Muscle of leg (tissue), 11 donors: ENCODE measurements around the gene ITGA11. TPM values are rescaled to one million over a fixed set of nuclear protein-coding genes. Genes with fewer than 3 reads are reported as not detected.

Experiments used
- DNase-seq: peaks from one replicate; pipeline ENCODE4 v3.0.0; 2013
- H3K27ac ChIP-seq: one replicate; pipeline ENCODE4 v1.5.1; 2013; ENCODE audit warnings: mild to moderate bottlenecking, low read length, control low read depth
- H3K27me3 ChIP-seq: one replicate; pipeline ENCODE4 v1.6.1; 2013; ENCODE audit warnings: low read length; ENCODE audit not compliant: control insufficient read depth, insufficient read depth
- H3K36me3 ChIP-seq: one replicate; pipeline ENCODE4 v1.6.1; 2013; ENCODE audit warnings: low read length; ENCODE audit not compliant: control insufficient read depth, insufficient read depth
- H3K4me1 ChIP-seq: one replicate; pipeline ENCODE4 v1.6.1; 2013; ENCODE audit warnings: low read length; ENCODE audit not compliant: control insufficient read depth, insufficient read depth
- H3K4me3 ChIP-seq: one replicate; pipeline ENCODE4 v1.5.1; 2013; ENCODE audit warnings: low read length, control low read depth
- H3K9me3 ChIP-seq: replicated peaks from 2 replicates; pipeline ENCODE4 v1.6.1; 2013; ENCODE audit warnings: low read depth, low read length; ENCODE audit not compliant: control insufficient read depth
- WGBS: methylation state at CpG from one replicate; pipeline ENCODE4 v1.1.5; 2013; ENCODE audit warnings: missing lambda C conversion rate; ENCODE audit not compliant: insufficient coverage; 5-methylcytosine and 5-hydroxymethylcytosine counted together
- polyA plus RNA-seq, 8 donors: library from polyadenylated mRNA; unstranded; fragments of 120-200 nt; gene quantifications; one replicate each; pipeline versions ENCODE4 v1.2.1 to v1.2.3, GENCODE V29; 2013; ENCODE audit warnings: inconsistent platforms in 1 of 8, low replicate concordance in 1 of 8; ENCODE audit not compliant: insufficient read length in 8 of 8, insufficient read depth in 1 of 8
- total RNA-seq: library from RNA; stranded (reverse); fragments of 120-200 nt; gene quantifications from one replicate; pipeline ENCODE4 v1.2.4, GENCODE V29; 2013

Gene ITGA11
- total and polyA plus RNA-seq, 9 donors, result 1.8 to 17.9 (median 5.5) TPM

DNA sequence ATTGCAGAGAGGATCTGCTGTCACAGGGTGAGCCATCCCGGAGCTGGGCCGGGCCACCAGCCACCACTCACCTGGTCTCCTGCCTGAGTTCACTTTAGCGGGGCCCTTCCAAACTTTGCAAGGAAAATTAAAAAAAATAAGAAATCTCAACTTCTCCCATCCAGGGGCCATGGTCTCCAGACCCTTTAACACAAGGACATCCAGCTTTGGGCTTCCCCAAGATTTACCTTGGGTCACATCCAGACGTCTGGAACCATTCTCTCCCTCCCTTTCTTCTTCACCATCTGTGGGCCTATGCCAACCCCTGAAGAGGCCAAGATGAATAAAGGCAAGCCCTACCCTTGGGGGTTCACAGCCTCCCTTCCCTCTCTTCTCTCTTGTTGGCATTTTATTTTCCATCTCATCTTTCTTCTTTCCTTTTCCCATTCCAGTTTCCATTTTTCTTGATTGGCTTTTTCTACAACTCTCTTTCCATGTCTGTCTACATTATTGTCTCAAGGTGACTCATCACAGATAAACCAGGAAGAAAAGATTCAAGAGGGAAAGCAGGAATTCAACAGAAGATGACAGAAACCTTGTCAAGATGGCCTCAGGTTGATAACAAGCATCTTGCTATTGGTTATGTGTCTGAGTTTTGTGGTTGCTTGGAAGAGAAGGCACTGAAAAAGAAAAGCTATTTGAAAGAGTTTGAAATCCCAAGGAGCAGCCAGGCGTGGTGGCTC is 49.5 kb downstream of the ITGA11 start:
- DNase-seq, result no peak
- Histone ChIP-seq H3K4me1 (peaks cover 5% of the 10 kb centered on the region), H3K36me3 (no peaks in the 10 kb centered on the region), H3K9me3 (peaks cover 3% of the 10 kb centered on the region), H3K4me3 (no peak overlapping the region), H3K27ac (no peak overlapping the region), H3K27me3 (peaks cover 4% of the 10 kb centered on the region)
- 88% methylated on average over 4 of the region's 5 CpGs for WGBS

DNA sequence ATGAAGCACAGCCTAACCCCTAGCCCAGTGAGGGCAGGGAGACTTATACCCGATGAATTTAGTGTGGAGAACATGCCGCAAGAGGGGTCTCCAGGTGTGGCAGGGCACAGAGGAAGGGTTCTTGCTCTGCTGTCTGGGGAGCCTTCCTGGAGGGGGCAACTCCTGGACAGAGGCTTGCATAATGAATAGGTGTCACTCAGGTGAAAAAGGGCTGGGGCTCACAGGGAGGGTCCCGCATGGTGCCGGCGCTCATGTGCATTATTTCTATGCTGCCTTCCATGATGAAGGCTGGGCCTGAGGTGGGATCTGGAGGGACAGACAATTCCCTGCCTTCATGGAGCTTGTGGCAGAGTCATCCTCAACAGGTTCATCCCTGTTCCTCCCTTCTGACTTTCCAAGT is 51.5 kb downstream of the ITGA11 start:
- Histone ChIP-seq H3K27me3 (no peaks in the 10 kb centered on the region), H3K4me3 (no peak overlapping the region), H3K9me3 (peaks cover 3% of the 10 kb centered on the region), H3K36me3 (no peaks in the 10 kb centered on the region), H3K27ac (no peak overlapping the region), H3K4me1 (peaks cover 5% of the 10 kb centered on the region)
- no peak for DNase-seq
- 94% methylated on average over 3 of the region's 5 CpGs for WGBS

DNA sequence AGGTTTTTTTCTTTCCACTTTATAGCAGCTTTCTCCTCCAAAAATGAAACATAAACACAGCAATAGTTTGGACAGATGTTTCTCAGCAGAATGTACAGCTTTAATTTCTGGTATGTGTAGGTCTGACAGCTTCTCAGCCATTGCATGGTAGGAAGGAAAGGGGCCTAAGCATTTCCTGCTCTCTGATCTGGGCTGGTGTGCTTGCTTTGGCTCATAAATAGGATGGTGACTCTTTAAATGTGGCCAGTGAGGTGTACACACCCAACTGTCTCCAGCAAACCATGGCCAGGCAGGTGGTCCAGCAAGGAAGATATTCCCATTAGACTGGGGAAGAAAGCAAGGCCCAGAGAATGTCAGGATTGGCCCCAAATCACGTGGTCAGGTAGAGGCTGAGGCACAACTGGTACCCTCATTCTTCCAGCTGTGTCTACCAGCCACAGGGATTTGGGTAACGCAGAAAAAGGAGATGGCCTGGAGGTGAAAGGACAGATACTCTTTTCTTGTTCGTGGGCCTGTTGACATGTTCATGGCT is 52.1 kb downstream of the ITGA11 start:
- H3K4me1 ChIP-seq, result peaks cover 9% of the 10 kb centered on the region
- DNase-seq, result no peak
- WGBS, result 33% methylated on average over 1 of the region's 3 CpGs
- no peaks in the 10 kb centered on the region for H3K36me3 ChIP-seq
- peaks cover 3% of the 10 kb centered on the region for H3K9me3 ChIP-seq
- no peaks in the 10 kb centered on the region for H3K27me3 ChIP-seq
- H3K27ac ChIP-seq, result no peak overlapping the region
- H3K4me3 ChIP-seq, result no peak overlapping the region

DNA sequence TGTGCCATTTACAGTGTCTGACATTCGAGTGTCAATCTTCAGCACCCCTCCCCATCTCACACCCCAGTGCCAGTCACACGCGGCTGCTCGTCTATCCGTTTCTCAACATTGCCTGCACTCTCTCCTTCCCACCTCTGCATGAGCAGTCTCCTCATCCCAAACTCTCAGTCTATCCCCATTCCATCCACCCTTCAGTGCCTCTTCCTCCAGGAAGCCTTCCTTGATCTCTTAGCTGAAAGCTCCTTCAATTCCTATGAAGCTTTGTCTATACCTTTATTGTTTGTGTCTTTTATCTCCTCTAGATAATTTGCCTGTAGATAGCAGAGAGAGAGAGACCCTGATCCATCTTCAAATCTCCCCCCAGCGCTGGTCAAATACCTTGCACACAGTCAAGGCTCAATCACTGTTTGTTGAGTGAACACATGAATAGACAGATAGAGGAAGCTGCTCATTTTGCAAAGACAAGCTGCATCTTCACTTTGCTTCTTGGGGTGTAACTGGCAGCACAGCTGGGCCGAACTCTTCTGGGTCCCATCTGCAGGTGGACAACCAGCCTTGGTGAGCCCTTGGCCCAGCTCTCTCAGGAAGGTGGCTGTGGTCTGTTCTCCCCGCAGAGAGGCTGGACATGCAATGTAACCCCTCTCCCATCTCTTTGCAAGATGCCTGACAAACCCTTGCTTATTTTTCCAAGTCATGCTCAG is 52.8 kb downstream of the ITGA11 start:
- no peaks in the 10 kb centered on the region for H3K36me3 ChIP-seq
- H3K27ac ChIP-seq, result no peak overlapping the region
- WGBS, result 72% methylated on average over 7 of the region's 8 CpGs
- no peaks in the 10 kb centered on the region for H3K27me3 ChIP-seq
- no peak for DNase-seq
- no peak overlapping the region for H3K4me3 ChIP-seq
- H3K9me3 ChIP-seq, result peaks cover 3% of the 10 kb centered on the region
- peaks cover 6% of the 10 kb centered on the region for H3K4me1 ChIP-seq

DNA sequence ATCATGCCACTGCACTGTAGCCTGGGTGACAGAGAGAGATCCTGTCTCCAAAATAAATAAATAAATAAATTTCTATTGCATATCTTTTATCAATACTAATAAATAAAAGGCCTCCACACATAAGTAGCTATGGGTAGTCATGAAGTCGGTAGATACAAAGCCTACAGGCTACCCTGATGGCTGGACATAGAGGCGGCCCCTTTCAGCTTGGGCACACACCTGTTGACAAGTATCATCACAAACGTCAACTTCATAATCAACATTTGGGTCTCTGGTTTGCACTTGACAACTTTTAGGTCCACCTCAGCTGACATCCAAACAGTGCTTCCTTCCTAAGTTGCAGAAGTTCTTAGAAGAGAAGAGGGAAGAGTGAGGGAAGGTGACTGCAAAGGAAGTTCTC is 53.4 kb downstream of the ITGA11 start:
- Histone ChIP-seq H3K4me3 (no peak overlapping the region), H3K9me3 (peaks cover 3% of the 10 kb centered on the region), H3K4me1 (peaks cover 5% of the 10 kb centered on the region), H3K27ac (no peak overlapping the region), H3K36me3 (no peaks in the 10 kb centered on the region), H3K27me3 (no peaks in the 10 kb centered on the region)
- WGBS, result 85% methylated on average over 2 of the region's 3 CpGs
- no peak for DNase-seq

DNA sequence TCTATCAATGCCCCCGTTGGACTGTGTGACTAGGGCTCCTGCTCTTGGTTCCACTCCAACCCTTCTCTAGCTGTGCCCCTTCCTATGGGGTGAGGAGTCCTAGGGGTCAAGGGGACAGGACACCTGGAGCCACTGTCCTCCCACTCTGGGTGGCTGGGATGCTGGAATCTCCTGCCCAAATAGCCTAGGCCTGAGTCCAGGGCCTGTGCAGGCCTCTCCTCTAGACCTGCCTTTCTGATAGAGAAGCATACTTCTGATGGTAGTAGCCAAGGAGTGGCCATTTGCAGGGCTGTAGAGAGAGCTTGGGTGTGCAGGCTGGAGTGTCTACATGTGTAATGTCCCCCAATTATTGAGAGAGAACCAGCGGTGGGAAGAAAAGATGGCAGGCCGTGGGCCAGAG is 54.2 kb downstream of the ITGA11 start:
- H3K4me3 ChIP-seq, result no peak overlapping the region
- no peaks in the 10 kb centered on the region for H3K36me3 ChIP-seq
- DNase-seq, result no peak
- no peaks in the 10 kb centered on the region for H3K9me3 ChIP-seq
- no peak overlapping the region for H3K27ac ChIP-seq
- WGBS, result 100% methylated on average over 2 of the region's 3 CpGs
- H3K27me3 ChIP-seq, result no peaks in the 10 kb centered on the region
- H3K4me1 ChIP-seq, result peaks cover 5% of the 10 kb centered on the region

DNA sequence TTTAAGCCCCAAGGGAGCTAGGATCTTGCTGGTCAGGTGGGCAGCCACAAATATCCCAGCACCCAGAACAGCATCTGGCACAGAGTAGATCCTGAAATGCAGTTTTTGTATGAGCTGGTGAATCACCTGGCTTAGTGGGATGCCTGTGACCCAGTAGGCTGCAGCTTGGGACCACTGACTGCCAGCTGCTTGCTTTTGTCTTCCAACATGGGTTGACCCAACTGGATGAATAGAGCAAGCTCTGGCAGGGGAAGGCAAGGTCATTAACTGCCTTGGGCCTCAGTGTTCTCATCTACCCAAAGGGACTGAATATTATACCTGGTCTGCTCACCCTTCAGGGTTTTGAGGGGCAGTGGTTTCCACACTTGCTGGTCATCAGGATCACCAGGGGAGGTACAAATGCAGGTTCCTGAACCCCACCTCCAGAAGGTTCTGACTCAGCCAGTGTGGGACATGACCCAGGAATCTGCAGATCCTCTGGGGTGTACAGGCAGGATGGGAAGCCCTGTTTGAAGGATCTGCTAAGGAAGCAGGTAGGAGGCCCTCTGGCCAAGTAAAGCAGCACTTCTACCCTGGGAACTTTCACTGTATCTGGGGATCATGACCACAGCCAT is 55.4 kb downstream of the ITGA11 start:
- no peaks in the 10 kb centered on the region for H3K9me3 ChIP-seq
- H3K27me3 ChIP-seq, result no peaks in the 10 kb centered on the region

DNA sequence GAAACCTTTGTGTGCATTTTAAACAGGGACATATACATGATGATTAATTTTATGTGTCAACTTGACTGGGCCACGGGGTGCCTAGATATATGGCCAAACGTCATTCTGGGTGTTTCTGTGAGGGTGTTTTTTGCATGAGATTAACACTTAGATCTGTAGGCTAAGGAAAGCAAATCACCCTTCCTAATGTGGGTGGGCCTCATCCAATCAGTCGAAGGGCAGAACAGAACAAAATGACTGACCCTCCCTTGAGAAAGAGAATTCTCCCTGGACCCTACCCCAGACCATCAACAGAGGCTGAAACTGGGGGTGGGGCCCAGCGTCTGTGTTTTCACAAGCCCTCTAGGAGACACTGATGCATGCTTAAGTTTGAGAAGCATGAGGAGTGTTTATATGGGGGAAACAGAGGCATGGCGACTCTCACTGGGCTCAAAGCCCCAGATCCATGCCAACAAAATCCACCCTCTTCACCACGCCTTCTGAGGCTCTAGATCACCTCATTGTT is 56.2 kb downstream of the ITGA11 start:
- Histone ChIP-seq H3K27me3 (no peaks in the 10 kb centered on the region), H3K4me1 (peaks cover 10% of the 10 kb centered on the region), H3K27ac (no peak overlapping the region), H3K36me3 (no peaks in the 10 kb centered on the region), H3K4me3 (no peak overlapping the region), H3K9me3 (no peaks in the 10 kb centered on the region)
- 82% methylated on average over 3 of the region's 6 CpGs for WGBS
- no peak for DNase-seq

More for the DNA sequence above, 55.4 kb downstream of the ITGA11 start:
- no peak overlapping the region for H3K27ac ChIP-seq
- H3K4me1 ChIP-seq, result peaks cover 5% of the 10 kb centered on the region
- DNase-seq, result no peak
- H3K36me3 ChIP-seq, result no peaks in the 10 kb centered on the region
- no peak overlapping the region for H3K4me3 ChIP-seq

DNA sequence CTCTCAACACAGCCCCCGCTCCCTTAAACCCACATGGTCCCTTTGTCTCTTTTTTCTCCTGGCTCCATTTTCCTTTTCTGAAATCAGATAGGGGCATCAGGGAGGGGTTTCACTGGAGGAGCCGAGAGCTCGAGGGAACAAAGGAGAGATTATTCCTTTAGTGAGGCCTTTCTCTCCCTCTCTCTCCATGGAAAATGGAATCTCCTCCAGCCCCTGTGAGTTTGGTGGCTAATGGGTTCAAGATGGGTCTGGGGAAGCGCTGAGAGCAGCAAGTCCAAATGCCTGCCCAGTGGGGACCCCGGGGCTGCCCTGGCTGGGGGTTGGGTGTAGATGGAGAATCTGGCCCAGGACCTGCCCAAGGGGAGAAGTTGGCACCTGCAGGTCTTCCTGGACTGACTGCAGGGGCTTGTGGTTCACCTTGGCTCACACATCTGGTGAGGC is 56.8 kb downstream of the ITGA11 start:
- no peak overlapping the region for H3K4me3 ChIP-seq
- no peak for DNase-seq
- H3K4me1 ChIP-seq, result peaks cover 16% of the 10 kb centered on the region
- 33% methylated on average over 1 of the region's 5 CpGs for WGBS
- H3K9me3 ChIP-seq, result no peaks in the 10 kb centered on the region
- no peaks in the 10 kb centered on the region for H3K36me3 ChIP-seq
- H3K27ac ChIP-seq, result no peak overlapping the region
- no peaks in the 10 kb centered on the region for H3K27me3 ChIP-seq

DNA sequence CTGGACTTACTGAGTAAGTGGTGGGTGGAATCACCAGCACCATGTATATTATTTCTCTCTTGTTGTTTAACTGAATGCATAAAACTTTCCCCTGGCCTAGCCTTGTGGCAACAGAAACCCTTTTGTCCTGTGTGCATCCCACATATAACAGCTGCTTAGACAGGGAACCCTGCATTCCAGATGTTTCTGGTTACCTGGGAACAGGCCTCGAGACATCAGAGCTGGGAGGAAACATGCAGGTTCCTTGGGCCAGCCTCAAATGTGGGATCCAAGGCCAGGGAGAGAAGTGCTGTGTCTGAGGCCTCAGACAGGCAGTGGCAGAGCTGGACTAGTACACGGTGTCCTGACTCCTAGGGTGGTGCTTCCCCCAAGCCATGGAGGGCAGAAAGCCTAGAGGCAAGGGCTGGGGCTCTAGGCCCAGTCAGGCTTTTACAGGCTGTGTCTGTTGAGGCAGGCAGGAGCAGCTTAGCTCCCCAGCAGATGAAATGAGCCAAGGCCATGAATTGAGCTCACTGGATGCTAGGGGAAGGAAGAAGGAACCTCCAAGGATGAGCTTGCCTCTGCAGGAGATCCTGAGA is 57.7 kb downstream of the ITGA11 start:
- DNase-seq, result no peak
- Histone ChIP-seq H3K36me3 (no peaks in the 10 kb centered on the region), H3K27me3 (peaks cover 2% of the 10 kb centered on the region), H3K4me1 (peaks cover 17% of the 10 kb centered on the region), H3K9me3 (no peaks in the 10 kb centered on the region), H3K27ac (no peak overlapping the region), H3K4me3 (no peak overlapping the region)
- 44% methylated on average over 2 of the region's 2 CpGs for WGBS
